Measurements from ENCODE around the gene GAS6.
"Not testable (repeated sequence)": the region's sequence is repeated elsewhere in the genome, so short reads cannot be mapped to it uniquely, and the experiment has no call there.

Gene GAS6

DNA sequence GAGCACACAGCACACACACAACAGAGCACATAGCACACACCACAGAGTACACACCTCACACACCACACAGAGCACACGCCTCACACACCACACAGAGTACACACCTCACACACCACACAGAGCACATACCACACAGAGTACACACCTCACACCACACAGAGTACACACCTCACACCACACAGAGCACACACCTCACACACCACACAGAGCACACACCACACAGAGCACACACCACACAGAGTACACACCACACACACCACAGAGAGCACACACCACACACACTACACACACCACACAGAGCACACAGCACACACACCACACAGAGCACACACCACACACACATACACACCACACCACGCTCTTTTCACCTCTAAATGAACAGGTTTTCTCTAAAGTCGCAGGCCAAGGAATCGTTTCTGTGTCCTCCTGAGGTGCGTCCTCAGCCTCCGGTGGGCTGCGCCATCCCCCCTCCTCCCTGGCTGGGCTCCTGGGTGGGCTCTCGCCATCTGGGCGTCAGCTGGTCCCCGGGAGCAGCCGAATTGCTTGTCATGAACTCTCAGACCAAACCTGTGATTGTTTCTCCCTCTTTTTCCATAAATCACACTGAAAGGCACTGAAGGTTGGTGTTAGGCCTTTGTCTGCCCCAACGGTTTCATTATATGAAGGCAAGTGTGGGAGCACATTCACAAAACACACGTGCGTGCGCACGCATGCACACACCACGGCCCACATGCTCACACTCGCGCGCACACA, 67.5 kb downstream of the GAS6 start:
- in situ Hi-C loops (cut with MboI; ENCODE audit: low sequenced_read_pairs) = no loop called here

- in situ Hi-C loops (cut with MboI; ENCODE audit: low sequenced_read_pairs) = not testable (repeated sequence)
These were observed 68.5 kb downstream of the GAS6 start for GRCh38 chr13:113795362-113795761.

DNA sequence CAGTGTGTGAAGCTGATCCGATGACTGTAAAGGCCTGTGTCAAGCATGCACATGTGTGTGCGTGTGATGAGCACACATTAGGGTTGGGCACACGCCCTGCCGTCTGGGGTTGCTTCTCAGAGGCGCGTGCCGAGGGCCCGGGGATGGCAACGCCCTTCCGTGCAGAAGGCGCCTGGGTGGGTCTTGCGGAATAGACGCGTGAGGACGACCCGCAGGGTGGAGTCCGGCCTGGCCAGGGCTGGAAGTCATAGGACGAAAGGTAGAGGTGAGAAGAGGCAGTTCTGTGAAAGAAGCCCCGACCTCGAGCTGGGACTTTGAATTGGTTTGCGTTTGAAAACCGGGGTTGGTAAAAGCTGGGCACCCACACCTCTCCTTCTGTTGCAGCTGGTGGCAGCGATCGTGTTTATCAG, 69.1 kb downstream of the GAS6 start:
- in situ Hi-C loops (cut with MboI; ENCODE audit: low sequenced_read_pairs) = no loop called here

GRCh38 chr13:113794086-113794485, 69.8 kb downstream of the GAS6 start:
- in situ Hi-C loops (cut with MboI; ENCODE audit: low sequenced_read_pairs) = no loop called here

GRCh38 chr13:113793718-113794085, 70.2 kb downstream of the GAS6 start:
- in situ Hi-C loops (cut with MboI; ENCODE audit: low sequenced_read_pairs) = no loop called here

GRCh38 chr13:113792886-113793717, 70.8 kb downstream of the GAS6 start:
- in situ Hi-C loops (cut with MboI; ENCODE audit: low sequenced_read_pairs) = no loop called here

DNA sequence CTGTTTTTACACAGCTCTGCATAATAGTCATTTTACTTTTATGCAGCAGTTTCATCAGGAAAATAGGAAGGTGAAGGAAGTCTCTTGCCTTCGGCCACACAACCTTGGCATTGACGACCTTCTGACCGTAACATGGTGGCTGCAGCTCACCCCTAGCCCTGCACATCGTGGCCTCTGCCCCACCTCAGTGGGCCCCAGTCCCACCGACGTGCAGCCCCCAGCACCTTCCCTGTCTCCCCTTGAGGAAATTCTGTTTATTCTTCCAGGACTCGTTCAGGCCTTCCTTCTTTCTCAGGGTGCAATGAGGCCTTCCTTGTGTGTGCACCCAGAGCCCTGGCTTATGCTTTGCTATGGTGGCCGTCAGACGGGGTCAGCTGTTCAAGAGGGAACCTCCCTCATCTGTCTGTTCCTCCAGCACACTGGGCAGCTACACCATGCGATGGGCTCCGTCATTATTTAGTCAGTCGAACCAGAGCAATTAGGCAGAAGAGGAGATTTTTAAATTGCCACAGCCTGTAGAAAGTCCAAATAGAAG, 71.6 kb downstream of the GAS6 start:
- in situ Hi-C loops (cut with MboI; ENCODE audit: low sequenced_read_pairs) = no loop called here

- in situ Hi-C loops (cut with MboI; ENCODE audit: low sequenced_read_pairs) = no loop called here
These were observed 72.1 kb downstream of the GAS6 start for GRCh38 chr13:113791761-113792160.

- in situ Hi-C loops (cut with MboI; ENCODE audit: low sequenced_read_pairs) = no loop called here
These were observed 72.7 kb downstream of the GAS6 start for GRCh38 chr13:113791226-113791625.

DNA sequence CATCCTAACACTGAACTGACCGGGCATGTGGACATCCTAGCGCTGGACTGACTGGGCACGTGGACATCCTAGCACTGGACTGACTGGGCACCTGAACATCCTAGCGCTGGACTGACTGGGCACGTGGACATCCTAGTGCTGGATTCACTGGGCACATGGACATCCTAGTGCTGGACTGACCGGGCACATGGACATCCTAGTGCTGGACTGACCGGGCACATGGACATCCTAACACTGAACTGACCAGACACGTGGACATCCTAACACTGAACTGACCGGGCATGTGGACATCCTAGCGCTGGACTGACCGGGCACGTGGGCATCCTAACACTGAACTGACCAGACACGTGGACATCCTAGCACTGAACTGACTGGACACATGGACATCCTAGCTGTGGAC, 73.9 kb downstream of the GAS6 start:
- in situ Hi-C loops (cut with MboI; ENCODE audit: low sequenced_read_pairs) = not testable (repeated sequence)

- in situ Hi-C loops (cut with MboI; ENCODE audit: low sequenced_read_pairs) = no loop called here
These were observed 74.7 kb downstream of the GAS6 start for GRCh38 chr13:113789167-113789566.

GRCh38 chr13:113788413-113789135, 75.3 kb downstream of the GAS6 start:
- in situ Hi-C loops (cut with MboI; ENCODE audit: low sequenced_read_pairs) = no loop called here

- in situ Hi-C loops (cut with MboI; ENCODE audit: low sequenced_read_pairs) = no loop called here
These were observed 76.2 kb downstream of the GAS6 start for GRCh38 chr13:113787694-113788093.

- in situ Hi-C loops (cut with MboI; ENCODE audit: low sequenced_read_pairs) = no loop called here
These were observed 77.5 kb downstream of the GAS6 start for GRCh38 chr13:113786262-113786841.

GRCh38 chr13:113785051-113786010, 78.5 kb downstream of the GAS6 start:
- in situ Hi-C loops (cut with MboI; ENCODE audit: low sequenced_read_pairs) = no loop called here

- in situ Hi-C loops (cut with MboI; ENCODE audit: low sequenced_read_pairs) = no loop called here
These were observed 79.2 kb downstream of the GAS6 start for GRCh38 chr13:113784645-113785024.

DNA sequence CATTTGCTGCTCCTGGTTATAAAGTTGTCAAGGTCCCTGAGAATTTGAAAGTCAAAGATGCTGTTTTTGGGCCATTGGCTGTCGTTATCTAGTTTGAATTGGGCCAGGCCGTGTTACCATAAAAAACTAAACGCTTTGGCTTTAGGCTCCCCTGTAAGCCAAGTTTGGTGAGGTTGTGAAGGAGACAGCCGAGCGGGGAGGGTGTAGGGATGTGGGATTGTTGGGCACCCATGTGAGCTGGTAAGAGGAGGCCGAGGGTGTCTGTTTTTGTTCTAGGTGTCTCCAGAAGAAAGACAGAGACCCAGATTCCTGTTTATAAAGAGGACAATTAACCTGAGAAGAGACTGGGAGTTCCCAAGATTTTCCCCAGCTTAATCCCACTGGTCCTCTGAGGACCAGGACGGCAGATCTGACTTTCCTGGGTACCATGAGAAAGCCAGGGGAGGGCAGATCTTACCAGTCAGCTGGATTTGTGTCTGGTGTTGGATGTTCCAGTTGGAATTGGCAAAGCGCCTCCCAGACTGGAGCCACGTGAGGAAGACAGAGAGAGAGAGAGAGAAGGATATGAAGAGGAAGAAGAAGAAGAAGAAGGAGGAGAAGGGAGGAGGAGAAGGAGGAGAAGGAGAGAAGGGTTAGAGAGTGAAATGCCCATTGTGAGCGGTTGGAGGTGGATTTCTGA, 79.8 kb downstream of the GAS6 start:
- in situ Hi-C loops (cut with MboI; ENCODE audit: low sequenced_read_pairs) = no loop called here

- in situ Hi-C loops (cut with MboI; ENCODE audit: low sequenced_read_pairs) = no loop called here
These were observed 80.5 kb downstream of the GAS6 start for GRCh38 chr13:113783200-113783881.

GRCh38 chr13:113782472-113782871, 81.4 kb downstream of the GAS6 start:
- in situ Hi-C loops (cut with MboI; ENCODE audit: low sequenced_read_pairs) = no loop called here
